GM19328 (cell line): Measurements from ENCODE around the gene JADE1.

Experiments
- ATAC-seq: cut with Tn5 transposase; IDR thresholded peaks from one replicate; pipeline ENCODE4 v1.9.1; 2021; ENCODE audit warnings: mild to moderate bottlenecking, moderate library complexity; ENCODE audit not compliant: unreplicated experiment

JADE1 gene

GRCh38 chr4:128868758-128869157 lies 59.3 kb downstream of the JADE1 start:
- ATAC-seq = no peak

DNA sequence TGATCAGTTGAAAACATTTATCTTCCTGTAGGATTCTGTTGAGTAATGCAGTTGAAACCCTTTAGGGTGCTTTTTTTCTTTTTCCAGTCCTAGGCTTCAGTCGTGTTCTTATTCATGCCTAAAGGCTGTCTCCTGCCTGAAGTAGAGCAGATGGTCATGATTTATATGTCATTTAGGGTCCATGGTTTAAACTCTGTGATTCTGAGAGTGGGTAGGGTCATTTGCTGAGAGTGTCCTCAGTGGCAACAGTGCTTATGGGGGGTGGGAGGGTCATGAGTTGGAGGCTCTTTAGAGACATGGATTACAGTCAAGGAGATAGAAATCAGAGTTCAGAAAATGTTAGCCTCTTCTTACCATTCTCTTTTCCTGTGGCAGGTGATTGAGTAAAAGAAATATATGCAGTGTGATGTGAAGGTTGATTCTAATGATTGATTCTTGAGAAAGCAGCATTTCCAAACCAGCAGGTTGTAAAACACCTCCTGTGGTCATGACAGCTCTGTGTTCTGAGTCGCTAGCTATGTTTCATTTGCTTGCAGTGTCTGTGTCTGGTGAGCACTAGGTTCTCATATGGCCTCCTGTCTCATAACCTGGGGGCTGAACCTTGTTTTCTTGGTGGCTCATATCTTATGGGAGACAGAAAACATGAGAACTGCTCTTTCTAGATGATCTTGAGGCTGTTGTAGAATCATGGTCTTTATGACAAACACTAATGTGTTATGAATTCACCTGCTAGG lies 60.4 kb downstream of the JADE1 start:
- no peak for ATAC-seq

GRCh38 chr4:128871948-128872347 lies 62.4 kb downstream of the JADE1 start:
- ATAC-seq = no peak

GRCh38 chr4:128876200-128876599 lies 66.7 kb downstream of the JADE1 start:
- ATAC-seq = no peak

DNA sequence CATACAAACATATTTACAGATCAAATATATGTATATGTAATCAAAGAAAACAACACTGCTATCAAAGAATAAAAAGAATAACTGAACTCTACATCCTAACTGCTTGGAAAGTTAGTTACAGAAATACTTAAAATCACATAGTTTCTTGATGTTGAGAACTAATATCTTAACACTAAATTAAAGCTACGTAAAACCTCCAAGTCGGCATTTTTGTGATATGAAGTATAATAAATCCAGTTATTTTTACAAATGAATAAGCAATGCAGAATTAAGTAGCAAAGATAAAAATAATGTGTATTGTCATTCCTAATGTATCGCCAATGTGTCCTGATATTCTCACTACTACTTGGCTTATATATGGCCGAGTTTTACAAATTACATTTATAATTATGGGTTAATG lies 68.4 kb downstream of the JADE1 start:
- no peak for ATAC-seq

- ATAC-seq = no peak
These were observed 69.8 kb downstream of the JADE1 start for GRCh38 chr4:128879283-128879682.

DNA sequence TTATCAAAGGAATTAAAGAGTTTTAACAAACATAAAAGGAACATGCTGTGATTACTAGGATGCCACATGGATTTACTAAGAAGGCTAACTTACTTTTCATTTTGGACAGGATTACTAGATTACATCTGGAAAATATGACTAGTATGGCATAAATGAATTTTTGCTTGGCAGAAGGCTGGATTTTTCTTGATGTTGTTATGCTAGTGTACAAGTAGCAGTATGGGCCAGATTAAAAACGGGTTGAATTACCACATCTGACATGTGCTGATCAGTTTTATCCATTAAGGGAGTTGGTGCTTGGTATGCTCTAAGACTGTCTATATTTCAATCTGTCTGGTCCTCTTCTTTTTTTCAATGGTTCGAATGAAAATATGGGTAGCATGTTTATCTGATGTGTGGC lies 70.5 kb downstream of the JADE1 start:
- ATAC-seq = no peak

DNA sequence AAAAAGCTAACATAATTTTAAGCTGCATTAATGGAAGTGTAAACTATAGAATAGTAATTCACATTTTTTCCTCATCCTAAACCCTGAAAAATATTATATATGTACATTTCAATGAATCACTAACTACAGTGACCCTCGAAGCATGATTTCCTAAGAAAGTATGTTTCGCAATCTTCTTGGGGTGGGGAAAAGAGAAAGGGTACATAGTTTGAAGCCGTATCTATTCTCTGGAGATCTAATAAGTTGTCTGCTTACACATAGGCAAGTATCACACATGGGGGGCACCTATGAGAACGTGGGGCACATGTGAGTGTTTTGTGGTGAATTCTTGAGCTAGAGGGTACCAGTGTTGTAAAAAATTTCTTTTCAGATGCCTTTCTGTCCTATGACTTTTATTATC lies 71.2 kb downstream of the JADE1 start:
- ATAC-seq = no peak

- no peak for ATAC-seq
These were observed 95.3 kb downstream of the JADE1 start for GRCh38 chr4:128904821-128905220.

- no peak for ATAC-seq
These were observed 97.1 kb downstream of the JADE1 start for GRCh38 chr4:128906581-128906980.

- ATAC-seq = no peak
These were observed 98.5 kb downstream of the JADE1 start for GRCh38 chr4:128907981-128908380.

GRCh38 chr4:128908735-128909134 lies 99.2 kb downstream of the JADE1 start:
- ATAC-seq = no peak

DNA sequence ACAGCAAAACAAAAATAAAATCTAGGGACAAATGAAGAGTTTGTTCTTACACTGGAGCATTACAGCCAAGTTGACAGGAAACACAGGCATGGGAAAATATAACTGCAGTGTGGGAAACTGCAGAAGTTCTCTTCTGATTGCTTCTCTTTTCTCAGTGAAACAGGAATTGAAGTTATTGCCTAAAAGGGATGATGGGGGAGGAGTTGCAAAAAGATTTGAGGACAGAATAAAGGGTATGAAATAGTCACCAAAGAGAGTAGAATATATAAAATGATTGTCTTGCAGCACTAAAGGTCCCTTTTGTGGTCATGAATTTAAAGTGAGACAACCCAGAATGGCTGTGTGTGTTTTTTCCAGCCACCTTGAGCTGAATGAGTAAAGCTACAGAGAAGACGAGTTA lies 103.7 kb downstream of the JADE1 start:
- ATAC-seq = no peak

DNA sequence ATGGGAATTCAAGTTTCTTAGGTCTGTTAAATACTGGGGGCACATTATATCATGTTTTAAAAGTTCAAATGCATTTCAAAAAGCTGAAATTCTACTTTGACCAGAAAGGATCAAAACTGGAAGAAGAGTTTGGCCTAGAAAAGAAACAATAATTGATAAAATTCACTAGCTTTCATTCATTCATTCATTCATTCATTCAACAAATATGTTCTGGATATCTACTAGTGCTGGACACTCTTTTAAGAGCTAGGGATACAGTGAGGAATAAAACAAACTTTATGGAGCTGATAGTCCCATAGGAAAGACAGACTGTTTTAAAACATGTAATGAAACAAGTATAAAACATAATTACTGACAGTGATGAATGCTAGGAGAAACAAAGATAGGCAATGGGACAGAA lies 106.0 kb downstream of the JADE1 start:
- ATAC-seq = no peak

GRCh38 chr4:128916832-128917231 lies 107.3 kb downstream of the JADE1 start:
- ATAC-seq = peak; percentile 77

- ATAC-seq = peak; percentile 70
These were observed 108.3 kb downstream of the JADE1 start for GRCh38 chr4:128917781-128918180.

DNA sequence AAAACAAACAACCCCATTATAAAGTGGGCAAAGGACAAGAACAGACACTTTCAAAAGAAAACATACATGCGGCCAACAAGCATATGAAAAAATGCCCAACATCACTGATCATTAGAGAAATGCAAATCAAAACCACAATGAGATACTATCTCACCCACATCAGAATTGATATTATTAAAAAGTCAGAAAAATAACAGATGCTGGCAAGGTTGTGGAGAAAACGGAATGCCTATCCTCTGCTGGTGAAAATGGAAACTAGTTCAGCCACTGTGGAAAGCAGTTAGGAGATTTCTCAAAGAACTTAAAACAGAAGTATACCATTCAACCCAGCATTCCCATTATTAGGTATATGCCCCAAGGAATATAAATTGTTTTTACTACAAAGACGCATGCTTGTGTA lies 112.5 kb downstream of the JADE1 start:
- no peak for ATAC-seq
